Retinal pigment epithelial cell (primary cell): ENCODE measurements around the gene POU2AF1.

Experiments
- DNase-seq: peaks from one replicate; pipeline ENCODE4 v3.0.0-alpha.2; 2010; ENCODE audit warnings: low read depth
- H3K4me3 ChIP-seq: 2 replicates; pipeline ENCODE4 v1.5.1; 2011; ENCODE audit warnings: mild to moderate bottlenecking, low read length, control low read depth, moderate library complexity
- TF ChIP-seq, protein P1 (sequence below): conservative IDR thresholded peaks from 2 replicates; pipeline ENCODE4 v1.5.1; 2011; ENCODE audit warnings: low read depth, low read length, control low read depth, inconsistent platforms

POU2AF1 gene

GRCh38 chr11:111366560-111367410, 12.3 kb downstream of the POU2AF1 start:
- H3K4me3 ChIP-seq = no peak overlapping the region
- no peak for DNase-seq
- TF ChIP-seq, protein P1, sequence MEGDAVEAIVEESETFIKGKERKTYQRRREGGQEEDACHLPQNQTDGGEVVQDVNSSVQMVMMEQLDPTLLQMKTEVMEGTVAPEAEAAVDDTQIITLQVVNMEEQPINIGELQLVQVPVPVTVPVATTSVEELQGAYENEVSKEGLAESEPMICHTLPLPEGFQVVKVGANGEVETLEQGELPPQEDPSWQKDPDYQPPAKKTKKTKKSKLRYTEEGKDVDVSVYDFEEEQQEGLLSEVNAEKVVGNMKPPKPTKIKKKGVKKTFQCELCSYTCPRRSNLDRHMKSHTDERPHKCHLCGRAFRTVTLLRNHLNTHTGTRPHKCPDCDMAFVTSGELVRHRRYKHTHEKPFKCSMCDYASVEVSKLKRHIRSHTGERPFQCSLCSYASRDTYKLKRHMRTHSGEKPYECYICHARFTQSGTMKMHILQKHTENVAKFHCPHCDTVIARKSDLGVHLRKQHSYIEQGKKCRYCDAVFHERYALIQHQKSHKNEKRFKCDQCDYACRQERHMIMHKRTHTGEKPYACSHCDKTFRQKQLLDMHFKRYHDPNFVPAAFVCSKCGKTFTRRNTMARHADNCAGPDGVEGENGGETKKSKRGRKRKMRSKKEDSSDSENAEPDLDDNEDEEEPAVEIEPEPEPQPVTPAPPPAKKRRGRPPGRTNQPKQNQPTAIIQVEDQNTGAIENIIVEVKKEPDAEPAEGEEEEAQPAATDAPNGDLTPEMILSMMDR = no peak

DNA sequence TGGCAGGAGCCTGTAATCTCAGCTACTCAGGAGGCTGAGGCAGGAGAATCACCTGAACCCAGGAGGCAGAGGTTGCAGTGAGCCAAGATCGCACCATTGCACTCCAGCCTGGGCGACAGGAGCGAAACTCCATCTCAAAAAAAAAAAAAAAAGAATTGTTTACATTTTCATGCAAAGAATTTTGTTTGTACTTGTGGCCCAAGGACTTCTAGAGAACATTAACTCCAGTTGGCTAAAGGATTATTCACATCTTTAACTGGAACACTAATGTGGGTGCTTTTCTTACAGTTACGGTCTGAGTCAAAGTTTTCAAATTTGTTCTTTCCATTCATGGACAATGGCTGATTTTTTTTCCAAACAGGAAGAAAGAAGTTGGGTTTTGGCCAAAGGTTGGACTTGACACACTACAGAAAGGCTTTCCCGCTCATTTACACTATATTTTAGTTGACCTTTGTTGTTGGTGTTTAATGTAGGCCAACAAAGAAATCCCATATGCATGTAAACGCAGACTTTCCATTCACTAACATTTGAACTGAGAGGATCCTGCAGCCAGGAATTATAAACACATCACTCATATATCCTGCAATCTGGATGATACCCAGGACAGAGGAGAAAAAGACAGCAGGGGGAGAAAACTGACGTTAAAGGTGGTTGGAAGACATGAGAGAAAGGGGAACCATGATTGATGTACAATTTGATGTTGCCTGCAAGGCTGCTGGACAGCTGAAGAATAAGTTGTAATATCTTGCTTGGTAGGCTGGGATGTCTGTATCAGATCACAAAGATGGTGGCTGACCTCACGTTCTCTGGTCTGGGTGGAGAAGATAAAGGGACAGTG, 13.1 kb downstream of the POU2AF1 start:
- TF ChIP-seq, protein P1 = no peak
- H3K4me3 ChIP-seq = no peak overlapping the region
- DNase-seq = no peak

GRCh38 chr11:111364503-111364902, 14.6 kb downstream of the POU2AF1 start:
- H3K4me3 ChIP-seq = no peak overlapping the region
- no peak for DNase-seq
- TF ChIP-seq, protein P1 = no peak

GRCh38 chr11:111363985-111364384, 15.1 kb downstream of the POU2AF1 start:
- TF ChIP-seq, protein P1 = no peak
- DNase-seq = no peak

DNA sequence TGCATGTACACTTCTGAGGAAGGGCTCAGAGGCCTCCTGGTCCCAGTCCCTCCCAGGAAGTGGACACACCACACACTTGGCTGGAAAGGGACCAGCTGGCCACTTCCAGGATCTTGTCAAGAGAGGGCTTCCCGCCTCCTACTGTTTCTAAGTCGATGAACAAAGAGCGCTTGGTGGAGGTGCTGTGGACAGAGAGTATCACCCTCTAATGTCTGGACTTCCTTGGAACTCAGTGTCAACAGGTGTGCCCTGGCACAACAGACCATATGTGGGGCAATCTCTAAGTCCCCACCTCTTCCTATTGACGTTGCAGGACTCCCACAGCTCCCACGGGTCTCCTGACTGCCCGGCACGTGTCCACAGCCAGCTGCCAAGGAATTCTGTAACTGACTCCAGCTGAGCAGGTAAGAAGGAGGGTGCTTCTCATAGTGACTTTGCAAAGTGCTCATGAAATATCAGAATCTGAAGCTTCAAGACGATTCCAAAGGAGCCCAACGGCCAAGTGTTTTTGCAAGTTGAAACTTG, 16.1 kb downstream of the POU2AF1 start:
- DNase-seq = no peak
- TF ChIP-seq, protein P1 = no peak
- no peak overlapping the region for H3K4me3 ChIP-seq

More at GRCh38 chr11:111363985-111364384, 15.1 kb downstream of the POU2AF1 start:
- no peak overlapping the region for H3K4me3 ChIP-seq

DNA sequence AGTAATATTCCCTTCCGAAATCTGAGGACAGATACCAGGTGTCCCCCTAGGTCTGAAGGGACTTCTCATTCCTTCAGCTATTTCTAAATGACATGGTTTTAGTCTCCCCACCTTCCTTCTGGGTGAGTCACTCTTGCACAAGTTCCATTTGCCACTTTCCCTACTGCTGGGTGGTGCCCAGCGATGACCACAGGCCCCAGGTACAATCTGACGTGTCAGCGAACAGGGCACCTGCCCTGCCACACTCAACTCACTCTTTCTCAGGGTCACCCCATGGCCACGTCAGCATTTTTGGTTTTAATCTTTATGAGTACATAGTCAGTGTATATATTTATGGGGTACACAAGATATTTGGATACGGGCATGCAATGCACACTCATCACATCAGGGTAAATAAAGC, 17.2 kb downstream of the POU2AF1 start:
- H3K4me3 ChIP-seq = no peak overlapping the region
- DNase-seq = no peak
- TF ChIP-seq, protein P1 = no peak
